IPS-11a (cell line): ENCODE measurements around the gene EEF2K.

Experiments
- H3K4me3 ChIP-seq: one replicate; pipeline ENCODE4 v1.5.1; 2013; ENCODE audit warnings: low read depth, low read length, control low read depth

Gene EEF2K

GRCh38 chr16:22328081-22328725, 122.1 kb downstream of the EEF2K start:
- no peak overlapping the region for H3K4me3 ChIP-seq

DNA sequence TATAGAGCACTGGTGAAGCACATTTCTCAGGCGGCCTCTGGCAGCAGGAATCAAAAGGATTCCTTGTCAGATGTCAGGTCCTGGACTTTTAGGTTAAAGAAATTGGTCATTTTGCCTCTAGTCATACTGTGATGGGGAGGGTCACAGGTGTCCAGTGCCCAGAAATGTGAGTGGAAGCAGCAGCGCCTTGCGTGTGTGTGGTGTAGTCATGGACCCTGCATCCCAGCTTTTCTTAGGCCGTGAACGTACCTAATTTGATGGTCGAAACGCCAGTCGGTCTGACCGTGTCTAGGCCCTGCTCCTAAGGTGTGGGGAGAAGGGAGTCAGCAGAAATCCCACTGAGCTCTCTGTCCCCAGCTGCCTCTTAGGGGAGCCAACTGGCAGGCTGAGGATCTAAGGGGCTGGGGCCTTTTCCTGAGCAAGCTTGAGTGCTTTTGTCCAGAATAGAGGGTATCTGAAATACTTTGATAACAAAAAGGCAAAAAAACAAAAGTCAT, 123.2 kb downstream of the EEF2K start:
- H3K4me3 ChIP-seq, result no peak overlapping the region

DNA sequence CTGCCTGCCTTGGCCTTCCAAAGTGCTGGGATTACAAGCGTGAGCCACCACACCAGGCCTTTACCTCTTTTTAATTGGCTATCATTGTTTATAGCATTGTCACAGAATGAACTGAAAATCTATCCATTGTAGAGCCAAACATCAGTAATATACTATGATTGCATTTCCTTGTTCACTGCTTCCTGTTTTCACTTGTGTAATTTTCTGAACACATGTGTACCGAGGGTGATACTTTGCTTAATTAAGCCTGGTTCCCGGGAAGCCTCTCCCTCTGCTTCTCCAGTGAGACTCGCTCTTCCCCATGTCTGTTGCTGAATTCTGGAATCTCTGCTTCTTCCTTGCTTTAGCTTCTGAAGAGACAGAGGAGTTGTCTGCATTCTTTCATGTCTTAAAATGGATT, 124.2 kb downstream of the EEF2K start:
- no peak overlapping the region for H3K4me3 ChIP-seq

DNA sequence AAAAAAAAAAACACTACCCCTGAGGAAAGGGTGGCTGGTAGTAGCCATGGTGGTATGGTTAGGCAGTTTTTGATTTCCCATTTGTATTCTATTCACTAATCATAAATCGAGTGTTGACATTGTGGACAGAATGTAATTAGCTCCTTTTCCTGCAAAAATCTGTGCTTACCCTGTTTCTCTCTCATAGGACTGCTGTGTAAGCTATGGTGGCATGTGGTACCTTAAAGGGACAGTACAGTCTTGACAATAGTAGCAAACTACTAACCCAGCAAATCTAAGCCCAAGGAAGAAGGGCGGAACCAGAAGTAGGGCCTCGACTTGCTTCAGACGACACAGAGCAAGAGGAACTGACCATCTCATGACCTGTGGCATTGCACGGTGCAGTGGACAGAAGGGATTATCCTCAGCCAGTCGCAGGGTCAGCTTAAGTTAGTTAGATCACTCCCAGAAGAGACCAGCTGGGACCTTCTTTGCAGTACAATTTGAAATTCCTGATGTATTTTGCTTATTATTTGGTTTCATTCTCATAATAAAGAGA, 127.4 kb downstream of the EEF2K start:
- H3K4me3 ChIP-seq, result no peak overlapping the region

DNA sequence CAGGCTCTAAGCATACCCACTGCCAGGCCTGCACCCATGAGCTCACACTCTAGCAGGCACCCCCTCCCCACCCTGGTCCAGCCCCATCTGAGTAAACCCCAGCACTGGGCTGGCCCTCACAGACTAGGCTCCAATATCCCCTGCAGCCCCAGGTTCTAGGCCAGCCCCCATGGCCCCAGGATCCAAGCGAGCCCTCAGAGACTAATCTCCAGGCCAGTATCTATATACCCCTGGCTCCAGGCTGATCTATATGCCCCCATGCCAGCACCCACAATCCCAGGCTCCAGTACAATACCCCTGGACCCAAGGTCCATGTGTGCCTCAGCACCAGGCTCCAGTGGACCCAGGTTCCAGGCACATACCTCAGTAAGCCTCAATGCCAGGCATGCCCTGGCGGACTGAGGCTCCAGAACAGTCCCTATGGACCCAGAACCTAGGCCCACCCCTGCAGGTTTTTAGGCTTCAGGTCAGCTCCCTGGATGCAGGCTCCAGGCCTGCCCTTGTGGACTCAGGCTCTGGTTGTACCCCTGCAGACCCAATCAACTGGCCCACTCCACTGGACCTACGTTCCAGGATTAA, 129.7 kb downstream of the EEF2K start:
- no peak overlapping the region for H3K4me3 ChIP-seq

- H3K4me3 ChIP-seq, result no peak overlapping the region
These were observed 130.5 kb downstream of the EEF2K start for GRCh38 chr16:22336581-22336980.

GRCh38 chr16:22337045-22337444, 131.0 kb downstream of the EEF2K start:
- H3K4me3 ChIP-seq, result no peak overlapping the region

- H3K4me3 ChIP-seq, result no peak overlapping the region
These were observed 132.0 kb downstream of the EEF2K start for GRCh38 chr16:22337849-22338635.
